Endothelial cell of umbilical vein (primary cell): ENCODE results near the gene CROCC2.

Experiments used
- CTCF ChIP-seq, 2 donors: IDR thresholded peaks; 1 replicate in 1 of 2; 2 replicates in 1 of 2; pipeline ENCODE4 v1.5.1; 2011; ENCODE audit warnings: low read length in 2 of 2, mild to moderate bottlenecking in 2 of 2, moderate library complexity in 2 of 2, control low read depth in 1 of 2, inconsistent platforms in 1 of 2, low read depth in 1 of 2; ENCODE audit not compliant: insufficient read depth in 1 of 2; ENCODE audit errors: extremely low read depth in 1 of 2
- EZH2 ChIP-seq: IDR thresholded peaks from 2 replicates; pipeline ENCODE4 v1.6.1; 2012; ENCODE audit warnings: borderline replicate concordance, low read depth, mild to moderate bottlenecking, moderate library complexity, low read length, inconsistent platforms; ENCODE audit not compliant: severe bottlenecking
- FOS ChIP-seq: IDR thresholded peaks from 2 replicates; pipeline ENCODE4 v1.6.1; 2011; ENCODE audit warnings: mild to moderate bottlenecking, low read length, moderate library complexity, borderline replicate concordance; ENCODE audit not compliant: insufficient read depth
- GATA2 ChIP-seq: IDR thresholded peaks from 2 replicates; pipeline ENCODE4 v1.7.0; 2011; ENCODE audit warnings: low read depth, mild to moderate bottlenecking, moderate library complexity, mixed read lengths, low read length; ENCODE audit not compliant: insufficient read length, insufficient read depth
- JUN ChIP-seq: IDR thresholded peaks from 2 replicates; pipeline ENCODE4 v1.6.1; 2011; ENCODE audit warnings: borderline replicate concordance, low read depth; ENCODE audit not compliant: insufficient read length, insufficient read depth
- MAX ChIP-seq: IDR thresholded peaks from 2 replicates; pipeline ENCODE4 v1.6.1; 2011; ENCODE audit not compliant: insufficient read depth, insufficient read length
- MYC ChIP-seq: IDR thresholded peaks from one replicate; pipeline ENCODE4 v1.6.1; 2011; ENCODE audit warnings: mild to moderate bottlenecking, low read depth, low read length
- POLR2A ChIP-seq: IDR thresholded peaks from 2 replicates; pipeline ENCODE4 v1.6.1; 2012; ENCODE audit warnings: low read depth, mild to moderate bottlenecking, control low read depth, low read length
- POLR2AphosphoS5 ChIP-seq: IDR thresholded peaks from 2 replicates; pipeline ENCODE4 v1.6.1; 2012; ENCODE audit warnings: low read depth, mild to moderate bottlenecking, control low read depth, low read length, moderate library complexity; ENCODE audit not compliant: insufficient read depth

GRCh38 chr2:240873805-240874714 lies 32.1 kb upstream of the CROCC2 start:
- TF ChIP-seq POLR2AphosphoS5, result no peak
- no peak for TF ChIP-seq CTCF (IDR thresholded peaks at IDR 0.05; ENCODE audit: extremely low read depth in 1 of 2, insufficient read depth in 1 of 2, low read depth in 1 of 2, low read length in 2 of 2)
- TF ChIP-seq POLR2A, result no peak
- TF ChIP-seq JUN, result no peak
- no peak for TF ChIP-seq EZH2
- TF ChIP-seq MYC, result no peak
- no peak for TF ChIP-seq MAX
- TF ChIP-seq GATA2, result no peak
- no peak for TF ChIP-seq FOS
